Activated CD4-positive, alpha-beta T cell treated with anti-CD3 and anti-CD28 coated beads, Interleukin-2, Interleukin-4, amounts not matched to agents 100 ng/mL and 50 ng/mL, durations not matched to agents 16 hours and 8 hours (primary cell): ENCODE results near the gene TMX2.
"Not testable (repeated sequence)": the region's sequence is repeated elsewhere in the genome, so short reads cannot be mapped to it uniquely, and the experiment has no call there.

Source experiments
- DNase-seq: peaks from one replicate; pipeline ENCODE4 v3.0.0-alpha.2; 2020; ENCODE audit warnings: low spot score

Gene TMX2

DNA sequence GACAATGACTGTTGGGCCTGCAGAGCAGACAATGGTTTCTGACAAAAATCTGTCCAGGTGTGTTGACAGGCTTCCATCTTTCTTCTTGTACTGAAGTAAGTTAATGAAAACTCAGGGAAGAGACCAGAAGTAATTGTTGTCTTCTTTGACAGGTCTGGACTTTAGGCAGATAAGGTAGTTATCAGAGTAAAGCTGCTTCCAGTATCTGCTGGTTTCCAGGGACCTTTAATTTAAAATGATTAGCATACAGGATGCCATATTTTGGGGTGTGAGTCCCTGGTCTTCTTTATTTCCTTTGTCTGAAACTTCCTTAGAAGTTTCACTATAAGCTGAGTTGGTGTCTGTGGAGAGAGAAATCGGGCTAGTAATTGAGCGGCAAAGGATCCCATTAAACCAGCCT, 1.4 kb downstream of the TMX2 start:
- no peak for DNase-seq

DNA sequence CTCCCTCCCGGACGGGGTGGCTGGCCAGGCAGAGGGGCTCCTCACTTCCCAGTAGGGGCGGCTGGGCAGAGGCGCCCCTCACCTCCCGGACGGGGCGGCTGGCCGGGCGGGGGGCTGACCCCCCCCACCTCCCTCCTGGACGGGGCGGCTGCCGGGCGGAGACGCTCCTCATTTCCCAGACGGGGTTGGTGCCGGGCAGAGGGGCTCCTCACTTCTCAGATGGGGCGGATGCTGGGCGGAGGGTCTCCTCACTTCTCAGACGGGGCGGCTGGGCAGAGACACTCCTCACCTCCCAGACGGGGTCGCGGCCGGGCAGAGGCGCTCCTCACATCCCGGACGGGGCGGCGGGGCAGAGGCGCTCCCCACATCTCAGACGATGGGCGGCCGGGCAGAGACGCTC, 4.3 kb downstream of the TMX2 start:
- DNase-seq, result not testable (repeated sequence)

DNA sequence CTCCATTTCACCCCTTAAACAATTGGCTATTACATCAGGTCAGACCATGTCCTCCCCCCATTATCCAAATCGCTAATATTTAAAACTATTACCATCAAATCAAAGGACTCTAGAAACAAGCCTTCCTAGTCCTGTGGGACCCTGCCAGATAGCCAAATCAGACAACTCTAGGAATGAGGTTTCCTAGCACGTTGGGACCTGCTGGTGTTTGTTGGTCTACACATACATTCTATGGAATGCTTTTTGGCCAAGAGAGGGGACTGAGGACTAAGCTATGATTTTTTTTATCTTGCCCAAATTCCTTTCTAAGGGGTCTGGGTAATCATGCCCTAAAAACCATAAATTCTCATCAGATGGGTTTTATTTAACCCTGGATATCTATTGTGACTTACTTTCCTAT, 14.8 kb downstream of the TMX2 start:
- DNase-seq, result no peak

- DNase-seq, result no peak
Measured at GRCh38 chr11:57728829-57729228, 16.4 kb downstream of the TMX2 start.

DNA sequence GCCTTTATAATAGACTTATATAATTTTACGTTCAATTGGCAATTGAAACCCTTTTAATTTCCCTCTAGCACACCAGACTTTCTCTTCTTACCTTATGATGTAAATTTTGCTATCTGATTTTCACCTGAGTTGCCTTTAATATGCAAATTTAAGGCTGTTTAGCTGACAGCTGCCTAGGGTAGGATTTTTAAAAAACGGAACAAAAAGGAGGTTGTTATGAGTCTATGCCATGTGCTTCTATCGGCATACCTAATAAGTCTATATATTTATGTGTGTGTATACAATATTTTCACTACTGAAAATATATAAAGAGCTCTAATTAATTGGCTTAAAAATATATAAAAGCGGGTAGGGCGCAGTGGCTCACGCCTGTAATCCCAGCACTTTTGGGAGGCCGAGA, 17.1 kb downstream of the TMX2 start:
- no peak for DNase-seq

- DNase-seq, result no peak
Measured at GRCh38 chr11:57732661-57733060, 20.3 kb downstream of the TMX2 start.

- DNase-seq, result no peak
Measured at GRCh38 chr11:57735619-57736298, 23.4 kb downstream of the TMX2 start.

- DNase-seq, result peak; percentile 97
Measured at GRCh38 chr11:57741132-57742086, 29.0 kb downstream of the TMX2 start, which contains the start of gene SELENOH. Gene SELENOH (plus strand): TSS chr11:57741491. CDS start chr11:57741596, 105 bp downstream.

GRCh38 chr11:57742087-57742452, 29.7 kb downstream of the TMX2 start:
- no peak for DNase-seq

DNA sequence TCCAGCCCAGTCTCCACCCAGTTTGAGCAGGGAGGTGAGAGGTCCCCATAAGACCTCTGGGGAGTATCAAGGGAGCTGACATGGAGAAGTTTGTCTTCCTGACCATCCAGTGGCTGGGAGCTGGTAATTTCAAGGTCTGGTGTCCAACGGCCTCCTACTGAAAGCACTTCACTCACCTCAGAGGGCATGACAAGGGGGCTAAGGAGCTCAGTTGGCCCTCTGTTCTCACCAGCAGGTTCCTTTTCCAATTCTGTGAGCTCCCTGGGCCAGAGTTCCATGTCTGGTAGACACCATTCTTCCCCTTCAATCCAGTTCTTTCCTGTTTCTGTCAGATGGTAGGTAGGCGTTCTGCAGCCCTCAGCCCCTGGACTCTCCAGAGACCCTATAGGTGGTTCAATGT, 32.0 kb downstream of the TMX2 start:
- no peak for DNase-seq

- DNase-seq, result no peak
Measured at GRCh38 chr11:57745206-57745605, 32.8 kb downstream of the TMX2 start.

DNA sequence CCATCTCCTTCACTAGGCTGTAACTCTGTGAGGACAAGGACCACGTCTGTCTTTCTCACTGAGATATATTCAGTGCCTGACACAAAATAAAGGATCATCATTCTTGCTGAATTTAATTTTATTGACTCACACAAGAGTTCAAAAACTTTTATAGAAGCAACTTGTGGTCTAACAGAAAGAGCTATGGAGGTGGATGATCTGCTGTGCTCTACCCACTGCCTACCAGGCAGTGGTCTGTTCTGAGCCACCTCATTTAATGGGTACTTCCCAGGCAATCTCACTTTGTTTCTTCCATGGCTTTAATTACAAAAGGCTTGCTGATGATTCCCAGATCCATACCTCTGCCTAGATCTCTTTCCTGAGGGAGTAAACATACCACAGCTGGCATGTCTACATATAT, 34.5 kb downstream of the TMX2 start:
- DNase-seq, result no peak

DNA sequence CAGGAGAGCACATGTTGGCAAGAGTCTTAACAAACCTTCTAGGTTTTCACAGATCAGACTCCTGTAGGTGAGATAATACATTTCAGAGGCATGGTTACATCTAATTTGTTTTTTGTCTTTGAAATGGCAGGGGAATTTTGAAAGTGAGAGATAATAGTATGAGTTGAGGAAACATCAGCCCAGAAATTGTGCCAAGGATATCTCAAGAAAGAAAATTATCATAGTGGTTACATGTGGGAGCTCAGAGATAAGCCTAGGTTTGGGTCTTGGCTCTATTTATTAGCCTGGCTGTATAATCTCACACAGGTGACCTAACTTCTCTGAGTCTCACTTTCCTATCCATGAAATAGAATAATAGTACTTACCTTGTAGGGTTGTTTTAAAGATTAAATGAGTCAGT, 38.8 kb downstream of the TMX2 start:
- DNase-seq, result no peak

DNA sequence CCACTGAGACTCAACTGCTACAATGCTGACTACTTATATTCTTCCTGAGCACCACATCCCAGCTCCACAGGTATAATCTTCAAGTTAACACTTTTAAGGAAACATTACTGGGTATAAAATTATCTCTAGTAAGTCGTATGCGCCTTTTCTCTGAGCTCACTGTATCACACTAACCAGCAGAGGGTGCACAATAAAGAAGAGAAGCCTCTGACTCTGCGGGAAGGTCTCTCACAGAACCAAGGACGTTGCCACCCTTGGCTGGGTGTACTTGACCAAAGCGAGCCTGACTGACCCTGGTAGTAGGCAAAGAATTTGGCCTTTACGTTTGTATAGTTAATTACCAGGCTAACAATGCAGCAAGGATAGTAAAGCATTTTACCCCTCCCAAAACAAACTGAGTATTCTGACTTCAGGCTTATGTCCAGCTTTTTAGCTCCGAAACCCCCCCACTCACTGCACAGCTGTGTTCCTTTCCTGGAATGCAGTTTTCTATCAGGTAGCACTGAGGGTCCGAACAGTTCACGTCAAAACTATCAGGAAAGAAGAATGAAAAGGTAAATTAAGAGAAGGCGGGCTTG, 39.4 kb downstream of the TMX2 start, which contains the start of gene BTBD18:
TSS of gene BTBD18 (minus strand) at position 144 of the 578 bp plus-strand sequence. CDS start 631 bp downstream, outside the sequence.
- DNase-seq, result no peak

DNA sequence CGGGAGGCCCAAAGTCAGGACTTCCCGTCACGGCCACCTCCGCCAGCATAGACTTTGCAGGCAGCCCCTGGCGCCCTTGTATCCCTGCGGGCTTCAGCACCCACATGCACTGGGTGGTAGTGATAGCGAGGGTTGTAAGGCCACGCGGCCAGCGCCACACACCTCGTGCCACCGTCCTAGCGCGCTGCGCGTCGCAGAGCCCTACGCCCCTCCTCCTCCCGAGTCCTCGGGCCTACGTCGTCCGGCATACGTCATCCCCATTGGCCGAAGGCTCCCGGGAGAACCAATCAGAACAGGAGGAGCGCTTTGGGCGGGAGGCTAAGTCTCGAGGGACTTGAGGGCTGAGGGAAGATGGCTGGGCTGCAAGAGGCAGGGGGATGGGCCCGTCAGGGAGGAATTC, 40.6 kb downstream of the TMX2 start:
- DNase-seq, result no peak

DNA sequence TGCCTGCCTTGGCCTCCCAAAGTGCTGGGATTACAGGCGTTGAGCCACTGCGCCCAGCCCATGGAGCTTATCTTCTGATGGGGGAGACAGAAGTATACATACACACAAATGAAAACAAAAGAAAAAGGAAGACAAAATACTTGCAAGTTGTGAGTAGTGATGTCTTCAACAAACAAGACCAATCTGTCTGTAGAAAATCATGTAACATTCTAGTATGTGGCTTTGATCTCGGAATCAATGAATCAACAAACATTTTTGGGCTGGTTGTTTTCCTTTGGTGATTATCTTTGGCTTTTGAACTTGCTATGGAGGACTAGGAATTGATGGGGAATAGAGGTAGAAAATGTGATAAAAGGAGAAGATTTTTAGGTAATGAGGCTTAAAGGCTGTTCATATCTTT, 45.8 kb downstream of the TMX2 start:
- no peak for DNase-seq

DNA sequence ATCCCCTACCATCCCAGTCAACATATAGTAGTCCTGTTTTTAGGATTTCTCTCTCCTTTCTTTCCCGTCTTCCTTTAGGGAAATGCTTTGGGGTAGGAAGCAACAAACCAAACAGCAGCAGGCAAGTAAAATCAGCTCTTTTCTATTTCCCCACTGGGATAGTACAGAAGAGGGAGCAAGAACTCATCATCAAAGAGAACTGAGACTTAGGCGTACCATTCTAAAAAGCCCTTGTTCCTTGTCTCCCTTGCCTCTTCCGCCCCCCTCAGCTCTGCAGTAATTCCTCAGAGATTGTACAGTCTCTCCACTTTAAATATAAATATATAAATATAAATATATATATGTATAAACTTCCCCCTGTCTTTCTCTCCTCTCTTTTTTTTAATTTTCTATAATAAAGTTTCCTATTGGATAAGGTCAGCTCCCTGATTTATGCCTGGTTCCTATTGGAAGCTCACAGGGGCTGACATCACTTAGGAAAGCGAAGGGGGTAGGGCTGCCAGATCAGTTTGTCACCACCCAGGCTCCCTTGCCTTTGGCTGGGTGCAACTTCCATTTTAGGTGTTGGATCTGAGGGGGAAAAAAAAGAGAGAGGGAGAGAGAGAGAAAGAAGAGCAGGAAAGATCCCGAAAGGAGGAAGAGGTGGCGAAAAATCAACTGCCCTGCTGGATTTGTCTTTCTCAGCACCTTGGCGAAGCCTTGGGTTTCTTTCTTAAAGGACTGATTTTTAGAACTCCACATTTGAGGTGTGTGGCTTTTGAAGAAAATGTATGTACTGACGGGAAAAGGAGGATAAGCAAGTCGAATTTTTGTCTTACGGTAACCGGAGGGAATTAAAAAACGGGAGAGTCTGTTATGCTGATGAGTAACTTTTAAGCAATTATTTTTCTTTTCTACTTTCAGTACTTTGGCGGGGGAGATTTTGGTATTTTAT, 49.2 kb downstream of the TMX2 start, which contains the start of gene CTNND1:
TSS of gene CTNND1 (plus strand) at position 502 of the 934 bp plus-strand sequence. CDS start 29,677 bp downstream, outside the sequence.
- no peak for DNase-seq

- DNase-seq, result no peak
Measured at GRCh38 chr11:57762235-57762861, 50.0 kb downstream of the TMX2 start.

GRCh38 chr11:57763568-57763967, 51.2 kb downstream of the TMX2 start:
- no peak for DNase-seq

DNA sequence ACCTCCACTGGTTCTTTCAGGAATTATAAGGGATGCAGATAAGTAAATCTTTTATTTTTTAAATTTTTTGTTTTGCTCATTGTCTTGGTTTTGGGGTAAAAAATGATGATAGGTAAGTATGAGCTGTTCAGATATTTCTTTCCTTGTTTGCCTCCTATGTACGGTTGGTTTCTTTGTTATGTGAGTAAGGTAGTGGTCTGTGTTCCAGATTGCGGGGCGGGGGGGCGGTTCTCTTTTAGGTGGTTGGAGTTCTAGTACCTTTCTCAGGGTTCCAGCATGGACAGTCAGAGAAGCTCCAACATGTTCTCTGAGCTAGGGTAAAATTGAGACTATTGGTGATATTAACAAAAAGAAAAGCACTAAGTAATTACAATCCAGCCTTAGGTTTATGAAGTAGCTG, 51.6 kb downstream of the TMX2 start:
- DNase-seq, result no peak

GRCh38 chr11:57764566-57764965, 52.2 kb downstream of the TMX2 start:
- no peak for DNase-seq
